HG02763 (cell line): ENCODE data around the gene KCNC2.

Experiments used
- ATAC-seq: cut with Tn5 transposase; IDR thresholded peaks from one replicate; pipeline ENCODE4 v1.9.1; 2021; ENCODE audit warnings: mild to moderate bottlenecking, moderate library complexity; ENCODE audit not compliant: unreplicated experiment

Gene KCNC2

GRCh38 chr12:75162845-75163244 is 46.8 kb downstream of the KCNC2 start:
- ATAC-seq = no peak

GRCh38 chr12:75161488-75161887 is 48.2 kb downstream of the KCNC2 start:
- no peak for ATAC-seq

GRCh38 chr12:75157385-75157784 is 52.3 kb downstream of the KCNC2 start:
- no peak for ATAC-seq

GRCh38 chr12:75155962-75156361 is 53.7 kb downstream of the KCNC2 start:
- no peak for ATAC-seq

DNA sequence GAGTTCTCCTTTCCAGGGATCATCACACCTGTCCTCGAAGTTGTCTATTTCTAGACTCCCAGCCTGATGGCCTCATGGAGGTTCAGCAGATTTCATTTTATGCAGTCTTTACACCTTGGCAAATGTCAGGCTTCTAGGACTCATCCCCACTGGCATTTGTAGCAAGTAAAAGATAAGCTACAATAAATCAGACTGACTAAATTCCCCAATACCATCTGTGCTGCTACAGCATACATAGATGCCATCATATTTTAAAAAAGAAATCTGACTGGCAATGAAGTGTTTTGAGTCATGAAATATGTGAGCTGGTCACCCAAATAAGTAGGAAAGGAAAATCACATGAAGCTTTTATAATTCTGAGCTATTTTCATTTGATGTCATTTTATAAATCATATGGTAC is 55.3 kb downstream of the KCNC2 start:
- ATAC-seq = no peak

DNA sequence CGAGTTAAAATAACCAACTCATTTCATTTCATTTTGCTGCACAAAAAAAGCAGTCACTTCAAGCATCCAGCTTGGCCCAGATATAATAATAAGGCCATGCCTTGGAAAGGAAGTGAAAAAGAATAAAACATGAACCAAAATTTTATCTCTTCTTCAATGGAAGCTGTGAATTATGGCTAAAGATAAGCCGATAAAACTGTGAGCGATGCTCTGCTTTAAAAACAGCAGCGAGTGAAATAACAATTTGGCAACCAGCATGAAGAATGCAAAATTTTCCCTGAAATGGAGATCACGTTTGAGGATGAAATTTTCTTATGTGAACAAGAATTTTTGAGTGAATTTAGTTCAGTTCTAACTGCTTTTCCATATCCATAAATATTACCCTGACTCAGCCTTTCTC is 70.4 kb downstream of the KCNC2 start:
- ATAC-seq = no peak

- no peak for ATAC-seq
These were observed 71.7 kb downstream of the KCNC2 start for GRCh38 chr12:75137896-75138295.

- no peak for ATAC-seq
These were observed 74.6 kb downstream of the KCNC2 start for GRCh38 chr12:75135026-75135425.

GRCh38 chr12:75130811-75131210 is 78.8 kb downstream of the KCNC2 start:
- no peak for ATAC-seq

DNA sequence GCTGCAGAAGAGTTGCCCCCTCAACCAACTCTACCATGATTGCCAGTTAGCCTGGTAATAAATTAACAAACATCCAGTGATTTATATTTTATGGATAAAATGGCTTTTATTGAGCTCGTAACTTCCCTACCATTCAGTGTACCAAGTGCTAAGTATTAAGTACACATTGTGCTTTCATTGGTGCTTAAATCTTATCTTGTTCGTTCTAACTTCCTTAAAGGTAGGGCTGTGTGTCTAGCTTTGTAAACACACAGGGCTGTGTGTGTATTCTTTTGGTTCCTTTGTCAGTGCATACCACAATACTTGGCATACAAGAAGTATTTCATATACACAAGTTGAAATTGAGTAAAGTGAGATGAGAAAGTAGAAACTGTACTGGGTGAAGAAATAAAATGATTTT is 80.4 kb downstream of the KCNC2 start:
- no peak for ATAC-seq

DNA sequence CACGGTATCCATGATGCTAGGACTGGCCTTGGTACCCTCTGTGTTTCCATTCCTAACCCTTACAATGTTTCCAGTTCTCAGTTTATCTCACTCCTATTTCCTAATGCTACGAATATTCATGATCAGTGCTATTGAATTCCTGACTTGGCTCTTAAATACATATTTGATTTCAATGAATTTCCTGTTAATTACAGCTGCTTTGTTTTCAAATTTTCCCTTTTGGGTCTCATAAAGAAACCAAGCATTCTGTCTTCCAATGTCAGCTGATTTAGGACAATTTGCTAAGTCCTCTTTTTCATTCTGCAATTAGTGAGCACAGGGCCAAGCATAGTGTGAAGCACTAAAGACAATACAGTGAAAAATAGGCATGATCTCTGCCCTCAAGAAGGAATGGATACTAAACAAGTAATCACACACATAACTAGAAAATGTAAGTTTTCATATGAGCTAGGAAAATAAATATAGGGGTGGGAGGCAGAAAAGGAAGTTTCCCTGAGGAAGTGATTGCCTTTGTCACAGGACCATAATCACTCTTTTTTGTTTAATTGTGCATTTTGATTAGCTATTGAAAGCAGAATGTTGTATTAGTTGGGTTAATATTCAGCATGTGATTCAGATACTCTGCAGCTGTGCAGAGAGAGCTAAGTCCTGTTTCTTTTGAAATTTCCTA is 88.5 kb downstream of the KCNC2 start:
- no peak for ATAC-seq

GRCh38 chr12:75120311-75120711 is 89.3 kb downstream of the KCNC2 start:
- ATAC-seq = no peak

DNA sequence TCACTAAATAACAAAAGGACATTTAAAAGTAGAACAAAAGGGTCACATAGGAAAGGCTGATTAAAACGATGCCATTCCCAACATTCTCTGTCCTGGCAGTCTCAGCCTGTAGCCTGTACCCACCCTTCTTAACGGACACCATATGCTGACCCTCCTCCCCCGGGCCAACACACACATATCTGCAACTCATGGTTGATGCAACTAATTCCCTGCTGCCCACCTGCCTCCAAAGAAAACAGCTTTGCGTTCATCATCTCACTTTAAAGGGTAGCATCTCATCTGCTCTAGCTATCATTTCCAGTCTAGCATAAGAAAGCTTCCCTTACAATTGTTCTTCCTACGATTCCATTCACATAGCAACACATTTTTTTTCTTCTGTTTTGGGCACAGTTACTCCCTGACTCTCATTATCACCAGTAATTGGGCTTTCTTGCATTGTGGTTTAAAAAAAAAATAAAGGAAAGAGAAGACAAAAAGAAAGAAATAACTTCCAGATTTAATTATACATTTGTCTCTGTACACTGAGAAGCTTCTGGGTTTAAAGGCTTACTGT is 92.9 kb downstream of the KCNC2 start:
- no peak for ATAC-seq

- no peak for ATAC-seq
These were observed 93.9 kb downstream of the KCNC2 start for GRCh38 chr12:75115748-75116147.

DNA sequence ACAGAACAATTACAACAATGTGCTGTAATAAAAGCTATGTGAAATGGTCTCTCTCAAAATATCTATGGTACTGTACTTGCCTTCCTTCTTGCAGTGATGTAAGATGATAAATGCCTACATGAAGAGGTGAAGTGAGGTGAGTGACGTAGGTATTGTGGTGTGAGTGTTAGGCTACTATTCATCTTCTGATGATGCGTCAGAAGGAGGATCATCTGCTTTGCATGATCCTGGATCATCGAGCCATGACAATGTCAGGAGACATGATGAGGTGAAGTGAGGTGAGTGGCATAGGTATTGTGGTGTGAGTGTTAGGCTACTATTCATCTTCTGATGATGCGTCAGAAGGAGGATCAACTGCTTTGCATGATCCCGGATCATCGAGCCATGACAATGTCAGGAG is 105.8 kb downstream of the KCNC2 start:
- ATAC-seq = no peak

DNA sequence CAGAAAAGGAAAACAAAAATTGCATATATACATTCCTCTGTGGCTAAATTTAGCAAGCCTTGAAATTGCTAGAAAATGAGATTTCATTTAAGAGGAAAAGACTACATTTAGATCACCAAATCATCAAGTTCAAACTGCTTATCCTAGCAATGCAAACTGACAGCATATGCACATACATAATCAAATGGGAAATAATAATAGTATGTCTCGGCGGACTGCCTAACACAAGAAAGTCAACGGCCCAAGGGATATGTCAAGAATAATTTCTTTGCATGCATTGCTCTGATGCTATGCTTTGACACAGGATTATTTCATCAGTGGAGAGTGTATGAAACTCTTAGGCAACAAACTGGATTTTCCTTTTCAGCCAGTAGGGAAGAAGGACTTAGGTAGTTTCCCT is 107.9 kb downstream of the KCNC2 start:
- no peak for ATAC-seq

DNA sequence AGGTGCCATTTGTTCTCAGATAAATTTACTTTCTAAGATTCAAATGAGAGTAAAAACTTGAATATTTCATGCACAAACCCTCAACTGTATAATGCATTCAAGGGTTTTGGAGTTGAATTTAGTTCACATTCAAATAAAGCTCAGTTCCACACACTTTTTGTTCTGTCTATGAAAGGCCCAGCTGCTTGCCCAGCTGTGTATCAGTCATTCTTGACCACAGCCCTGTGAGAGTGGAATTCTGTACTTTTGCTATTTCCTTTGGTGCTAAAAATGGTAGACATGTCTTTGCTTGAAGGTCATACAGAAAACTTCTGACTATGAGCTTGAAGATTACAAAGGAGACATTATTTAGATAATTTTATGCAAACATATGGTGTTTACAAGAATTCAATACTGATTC is 110.4 kb downstream of the KCNC2 start:
- no peak for ATAC-seq

DNA sequence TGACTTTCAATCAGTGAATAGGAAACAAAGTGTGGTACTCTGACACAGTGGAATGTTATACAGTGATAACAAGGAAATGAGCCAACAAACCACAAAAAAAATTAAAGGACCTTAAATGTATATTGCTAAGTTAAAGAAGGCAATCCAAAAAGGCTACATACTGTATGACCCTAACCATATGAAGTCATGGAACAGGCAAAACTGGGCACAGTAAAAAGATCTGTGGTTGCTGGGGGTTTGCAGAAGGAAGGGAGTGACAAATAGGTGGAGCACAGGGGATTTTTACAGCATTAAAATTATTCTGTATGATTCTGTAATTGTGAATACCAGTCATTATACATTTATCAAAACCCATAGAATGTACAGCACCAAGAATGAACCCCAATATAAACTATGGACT is 112.6 kb downstream of the KCNC2 start:
- ATAC-seq = no peak

DNA sequence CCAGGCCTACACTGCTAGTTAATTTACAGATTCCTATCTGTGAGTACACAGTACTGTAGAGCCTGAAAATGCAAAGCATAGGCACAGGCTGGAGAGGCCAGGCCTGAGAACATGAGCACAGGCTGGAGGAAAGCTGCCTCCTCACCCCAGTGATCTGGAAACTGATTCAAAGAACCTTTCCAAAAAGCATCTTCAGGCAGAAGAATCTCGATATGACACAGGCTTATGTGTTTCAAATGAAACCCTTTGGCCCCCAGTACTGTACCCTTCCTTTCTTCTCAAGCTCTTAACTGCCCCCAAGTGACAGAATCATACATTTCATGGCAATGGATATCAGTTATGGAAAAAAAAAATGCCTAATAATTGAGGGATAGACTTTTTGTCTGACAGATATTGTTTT is 122.0 kb downstream of the KCNC2 start:
- no peak for ATAC-seq

GRCh38 chr12:75086091-75087038 is 123.3 kb downstream of the KCNC2 start:
- ATAC-seq = no peak

- no peak for ATAC-seq
These were observed 128.3 kb downstream of the KCNC2 start for GRCh38 chr12:75081305-75081704.

DNA sequence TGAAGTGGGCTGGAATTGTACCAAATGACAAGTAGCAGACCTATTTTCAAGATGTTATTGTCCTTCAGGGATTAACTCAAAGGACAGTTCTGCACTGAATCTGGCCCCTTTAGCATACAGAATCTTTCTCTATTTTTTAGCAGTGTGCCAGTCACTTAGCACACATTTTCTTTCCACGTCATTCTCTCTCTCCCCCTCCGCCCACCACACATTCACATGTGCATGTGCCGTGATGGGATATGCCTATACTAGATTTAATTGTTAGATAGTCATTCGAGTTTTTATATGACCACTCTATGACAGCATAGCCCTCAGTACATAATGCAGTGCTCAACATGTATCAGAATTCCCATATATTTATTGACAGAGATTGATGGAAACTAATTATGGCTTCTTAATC is 129.1 kb downstream of the KCNC2 start:
- ATAC-seq = no peak
